ENCODE data around the gene STEEP1. TPM values are rescaled to one million over a fixed set of nuclear protein-coding genes. Genes with fewer than 3 reads are reported as not detected.

STEEP1 gene
- total and polyA plus RNA-seq, 10 of the 15 experiments (the other 5 are each of a cell fraction or from before 2014, with no cell fraction given) = 15.1 to 53.8 (median 26.0) TPM

GRCh38 chrX:119574394-119575266, 9.4 kb upstream of the STEEP1 start, which contains the start of gene UBE2A (continued):
- no peak for TF ChIP-seq SMAD1 (IDR thresholded peaks at IDR 0.05; ENCODE audit: low read depth, partially characterized antibody)
- TF ChIP-seq CREM (IDR thresholded peaks at IDR 0.05; ENCODE audit: low read depth) = peak; percentile 64; the same call in 1 of the 2 replicates
- TF ChIP-seq NBN (IDR thresholded peaks at IDR 0.05) = peak; percentile 68; the same call in 1 of the 2 replicates
- no peak for TF ChIP-seq NR2C2 (IDR thresholded peaks at IDR 0.05; ENCODE audit: borderline replicate concordance, control insufficient read depth, insufficient read length, low read depth)
- TF ChIP-seq ATF2 (IDR thresholded peaks at IDR 0.05; ENCODE audit: low read length) = peak; percentile 77
- TF ChIP-seq MTA3 (IDR thresholded peaks at IDR 0.05; ENCODE audit: borderline replicate concordance, low read length) = no peak
- no peak for TF ChIP-seq DPF2 (IDR thresholded peaks at IDR 0.05)
- TF ChIP-seq POLR2AphosphoS2 (IDR thresholded peaks at IDR 0.05; ENCODE audit: low read depth, low read length) = peak; percentile 71; the same call in 1 of the 2 replicates
- peak; percentile 83 for TF ChIP-seq CREB1 (IDR thresholded peaks at IDR 0.05; ENCODE audit: low read depth)
- peak; percentile 11; the same call in 1 of the 2 replicates for TF ChIP-seq TCF3 (IDR thresholded peaks at IDR 0.05; ENCODE audit: borderline replicate concordance, insufficient read depth, low read depth, low read length)
- peak; percentile 98 for TF ChIP-seq JUND (IDR thresholded peaks at IDR 0.05; ENCODE audit: low read depth, low read length)
- peak; percentile 85 for TF ChIP-seq SREBF1 (IDR thresholded peaks at IDR 0.05; ENCODE audit: low read length)
- TF ChIP-seq SMAD5 (IDR thresholded peaks at IDR 0.05; ENCODE audit: low read depth) = peak; percentile 71; the same call in 1 of the 2 replicates
- TF ChIP-seq FOXM1 (IDR thresholded peaks at IDR 0.05; ENCODE audit: low read depth, low read length) = no peak
- TF ChIP-seq SIN3A (IDR thresholded peaks at IDR 0.05; ENCODE audit: low read depth, low read length) = peak; percentile 61; the same call in 1 of the 2 replicates
- no peak for TF ChIP-seq PBX3 (IDR thresholded peaks at IDR 0.05; ENCODE audit: insufficient replicate concordance, low read depth, low read length)
- TF ChIP-seq FOXK2 (IDR thresholded peaks at IDR 0.05) = peak; percentile 95
- no peak for TF ChIP-seq SMARCA5 (IDR thresholded peaks at IDR 0.05)
- TF ChIP-seq GATAD2B (conservative IDR thresholded peaks at IDR 0.05; ENCODE audit: low read depth) = no peak
- no peak for TF ChIP-seq EZH2 (IDR thresholded peaks at IDR 0.05; ENCODE audit: borderline replicate concordance, control insufficient read depth, low read depth, low read length)
- TF ChIP-seq YY1 (IDR thresholded peaks at IDR 0.05; ENCODE audit: low read depth, low read length) = 0 out of 2 replicates have a peak, but pooled peaks have one; percentile 20
- TF ChIP-seq BMI1 (IDR thresholded peaks at IDR 0.05; ENCODE audit: borderline replicate concordance) = no peak
- no peak for TF ChIP-seq ZNF217 (IDR thresholded peaks at IDR 0.05)
- TF ChIP-seq CTCF (IDR thresholded peaks at IDR 0.05 in 2 of 3, conservative IDR thresholded peaks at IDR 0.05 in 1 of 3; ENCODE audit: control insufficient read depth in 2 of 3, extremely low read depth in 1 of 3, insufficient read depth in 1 of 3, low read depth in 3 of 3, low read length in 3 of 3) = peak; percentile 24 to 40 (median 32); a peak in 2 of 6 replicates
- no peak for TF ChIP-seq USF1 (IDR thresholded peaks at IDR 0.05; ENCODE audit: borderline replicate concordance, extremely low read length, insufficient read depth, low read depth, low read length)
- TF ChIP-seq HCFC1 (IDR thresholded peaks at IDR 0.05; ENCODE audit: low read length) = peak; percentile 41; the same call in 1 of the 2 replicates

Data from GM12878 (cell line).